HepG2 (cell line): Measurements from ENCODE around the gene NPTX2. TPM values are rescaled to one million over a fixed set of nuclear protein-coding genes. Genes with fewer than 3 reads are reported as not detected.

Experiments
- ATAC-seq: fragments of 200-7000 bp; cut with Tn5 transposase; 3 replicates; pipeline ENCODE4 v1.9.1; 2020; ENCODE audit warnings: mild to moderate bottlenecking, moderate library complexity
- BruUV-seq: library from RNA; stranded (reverse); fragments of 400-500 nt; replicated peaks from 2 replicates; lab custom pipeline; 2021; lab: Mats Ljungman, UMichigan
- CTCF ChIA-PET: fragments of 300-600 bp; formaldehyde crosslinking; extraction: SDS; loops from one replicate; lab custom pipeline; 2021; ENCODE audit warnings: low total read pairs, inconsistent platforms, low intra/inter-chr PET ratio; lab: Yijun Ruan, JAX
- POLR2A ChIA-PET: fragments of 350-600 bp; sonication (Branson Sonifier 250); formaldehyde crosslinking; loops from one replicate; lab custom pipeline; 2020; ENCODE audit warnings: antibody characterized with exemption, inconsistent platforms; lab: Yijun Ruan, JAX
- DNase-seq: peaks from one replicate; pipeline ENCODE4 v3.0.0-alpha.2; 2015; ENCODE audit warnings: low spot score
- FAIRE-seq: peaks from 3 replicates; lab custom pipeline; 2011; peaks lifted over from hg19 to GRCh38; lab: Jason Lieb, UNC
- H2AFZ ChIP-seq: one replicate; pipeline ENCODE4 v1.6.1; 2011; ENCODE audit warnings: low read length, inconsistent platforms
- H3K27ac ChIP-seq: fragments of 300-600 bp; 3 replicates; pipeline ENCODE4 v1.8.0; 2011; ENCODE audit warnings: mixed run types, mild to moderate bottlenecking, mixed read lengths, low read length, inconsistent platforms; ENCODE audit not compliant: insufficient read depth; ENCODE audit errors: extremely low read length
- H3K27me3 ChIP-seq, 2 experiments: fragments of 200-600 bp in 1 of 2; 2 replicates in 1 of 2; 3 replicates in 1 of 2; pipeline versions ENCODE4 v1.6.0 to v1.8.0; 2011; ENCODE audit warnings: low read length in 2 of 2, mild to moderate bottlenecking in 2 of 2, moderate library complexity in 2 of 2, inconsistent platforms in 1 of 2; ENCODE audit not compliant: insufficient read depth in 2 of 2, control insufficient read depth in 1 of 2
- H3K36me3 ChIP-seq, 2 experiments: fragments of 200-600 bp in 1 of 2; replicated peaks in 1 of 2; 2 replicates in 1 of 2; 3 replicates in 1 of 2; pipeline versions ENCODE4 v1.5.1 to v1.8.0; 2011; ENCODE audit warnings: low read length in 2 of 2, inconsistent platforms in 1 of 2; ENCODE audit not compliant: insufficient read depth in 2 of 2, control insufficient read depth in 1 of 2
- H3K4me1 ChIP-seq: 2 replicates; pipeline ENCODE4 v1.5.1; 2012; ENCODE audit warnings: low read length, inconsistent platforms; ENCODE audit not compliant: insufficient read depth
- H3K4me2 ChIP-seq: 2 replicates; pipeline ENCODE4 v1.6.0; 2011; ENCODE audit warnings: low read depth, low read length, inconsistent platforms
- H3K4me3 ChIP-seq, 3 experiments: fragments of 200-600 bp in 1 of 3; sonication (generic), shearing (Covaris generic) in 1 of 3; replicated peaks in 1 of 3; 2 replicates each; pipeline ENCODE4 v1.5.1; 2011 to 2016; ENCODE audit warnings: low read length in 3 of 3, inconsistent platforms in 2 of 3, low read depth in 2 of 3, mild to moderate bottlenecking in 2 of 3, control low read depth in 1 of 3, mixed read lengths in 1 of 3; ENCODE audit not compliant: insufficient read depth in 1 of 3
- H3K79me2 ChIP-seq: one replicate; pipeline ENCODE4 v1.6.1; 2011; ENCODE audit warnings: low read length, inconsistent platforms; ENCODE audit not compliant: insufficient read depth
- H3K9ac ChIP-seq: 2 replicates; pipeline ENCODE4 v1.6.0; 2011; ENCODE audit warnings: mild to moderate bottlenecking, low read depth, low read length, inconsistent platforms; ENCODE audit not compliant: insufficient read depth
- H3K9me3 ChIP-seq: 2 replicates; pipeline ENCODE4 v1.5.1; 2012; ENCODE audit warnings: mild to moderate bottlenecking, low read length
- H4K20me1 ChIP-seq: 2 replicates; pipeline ENCODE4 v1.6.0; 2011; ENCODE audit warnings: inconsistent platforms, mild to moderate bottlenecking, low read length, moderate library complexity; ENCODE audit not compliant: insufficient read depth
- ATM ChIP-seq: fragments of 450-650 bp; IDR thresholded peaks from 2 replicates; pipeline ENCODE4 v1.7.1; 2017; ENCODE audit warnings: mild to moderate bottlenecking, borderline replicate concordance
- HOXA5 ChIP-seq: sonication (generic); formaldehyde crosslinking; IDR thresholded peaks from 2 replicates; pipeline ENCODE4 v1.4.0; 2020; ENCODE audit warnings: missing genetic modification reagents
- IKZF4 ChIP-seq: sonication (generic); formaldehyde crosslinking; IDR thresholded peaks from 2 replicates; pipeline ENCODE4 v1.5.1; 2020; ENCODE audit warnings: borderline replicate concordance, mild to moderate bottlenecking, low read depth, missing genetic modification reagents; ENCODE audit errors: not compliant biosample characterization
- KIAA2018 ChIP-seq: sonication (generic); formaldehyde crosslinking; IDR thresholded peaks from 2 replicates; pipeline ENCODE4 v1.5.0; 2020; ENCODE audit warnings: mild to moderate bottlenecking, missing genetic modification reagents, borderline replicate concordance
- NFKBIZ ChIP-seq: IDR thresholded peaks from 2 replicates; pipeline ENCODE4 v1.6.1; 2018; ENCODE audit warnings: missing genetic modification reagents, missing compliant biosample characterization
- ZNF749 ChIP-seq: sonication (generic); formaldehyde crosslinking; IDR thresholded peaks from 2 replicates; pipeline ENCODE4 v1.8.0; 2022; ENCODE audit warnings: mild to moderate bottlenecking, missing genetic modification reagents, moderate library complexity, borderline replicate concordance
- WGBS: methylation state at CpG from one replicate; pipeline ENCODE4 v1.1.6; 2017; ENCODE audit warnings: low lambda C conversion rate; 5-methylcytosine and 5-hydroxymethylcytosine counted together
- in situ Hi-C: cut with HindIII; loops from 2 replicates; pipeline ENCODE4 v1.10.0; 2017; ENCODE audit warnings: low pct_unique_long_range_greater_than_20kb; ENCODE audit not compliant: extremely low pct_ligation_motif_present
- intact Hi-C: fragments of 100-400 bp; cut with micrococcal nuclease; formaldehyde crosslinking; loops from one replicate; pipeline ENCODE4 v1.10.0; 2022; ENCODE audit not compliant: unreplicated experiment
- polyA plus RNA-seq, 8 experiments: library from polyadenylated mRNA; depleted of rRNA in 3 of 8; stranded (reverse) in 7 of 8; unstranded in 1 of 8; fragments of >200 nt; fragmentation: Illumina TruSeq in 4 of 8; extraction: Trizol in 4 of 8; gene quantifications; 2 replicates each; pipeline versions ENCODE4 v1.2.1 to v1.2.3, GENCODE V29; 2011 to 2016; ENCODE audit warnings: low read depth in 4 of 8, missing spikeins in 1 of 8, mixed read lengths in 1 of 8; ENCODE audit not compliant: insufficient read depth in 1 of 8
- total RNA-seq, 5 experiments: library from RNA; depleted of rRNA; stranded (reverse); fragments of >200 nt; fragmentation: Illumina TruSeq; extraction: Trizol; gene quantifications; 2 replicates each; pipeline ENCODE4 v1.2.3, GENCODE V29; 2016; ENCODE audit warnings: low read depth in 1 of 5

Gene NPTX2
- total and polyA plus RNA-seq, 2 of the 13 experiments (the other 11 are each of a cell fraction or from before 2014, with no cell fraction given): not detected

- no peak for TF ChIP-seq ATM
- TF ChIP-seq IKZF4 (CRISPR knock-in tag): no peak
- no peak for TF ChIP-seq HOXA5 (CRISPR knock-in tag)
- no peak for TF ChIP-seq KIAA2018 (CRISPR knock-in tag)
Measured at GRCh38 chr7:98591926-98592325, 25.2 kb upstream of the NPTX2 start (continued).

GRCh38 chr7:98594348-98594747, 22.7 kb upstream of the NPTX2 start:
- 1% methylated on average over 4 of the region's 4 CpGs for WGBS
- TF ChIP-seq ZNF749 (no peak), NFKBIZ (CRISPR knock-in tag) (no peak)

More at GRCh38 chr7:98594348-98594747, 22.7 kb upstream of the NPTX2 start:
- ATAC-seq (no peak), FAIRE-seq (no peak), DNase-seq (no peak)
- Histone ChIP-seq H3K36me3 (no peaks in the 10 kb centered on the region), H2AFZ (no peak overlapping the region), H3K4me3 (no peak overlapping the region), H3K4me2 (no peak overlapping the region), H3K4me1 (no peaks in the 10 kb centered on the region), H3K9me3 (no peaks in the 10 kb centered on the region), H3K27ac (no peak overlapping the region), H3K27me3 (peaks cover 0 to 15% of the 10 kb centered on the region in 2 experiments; a peak in 2 of 5 replicates), H3K79me2 (no peaks in the 10 kb centered on the region), H4K20me1 (no peaks in the 10 kb centered on the region), H3K9ac (no peak overlapping the region)
- no TSS peak for BruUV-seq
- ChIA-PET POLR2A (no interaction called here), CTCF (no interaction called here)
- in situ Hi-C loops (no loop called here), intact Hi-C loops (no loop called here)
